ENCODE measurements around the gene ZMAT5. TPM values are rescaled to one million over a fixed set of nuclear protein-coding genes. Genes with fewer than 3 reads are reported as not detected.

ZMAT5 gene
- total and polyA plus RNA-seq, 9 of the 15 experiments (the other 6 are each of a cell fraction or from before 2014, with no cell fraction given): 2.0 to 25.2 (median 11.9) TPM

DNA sequence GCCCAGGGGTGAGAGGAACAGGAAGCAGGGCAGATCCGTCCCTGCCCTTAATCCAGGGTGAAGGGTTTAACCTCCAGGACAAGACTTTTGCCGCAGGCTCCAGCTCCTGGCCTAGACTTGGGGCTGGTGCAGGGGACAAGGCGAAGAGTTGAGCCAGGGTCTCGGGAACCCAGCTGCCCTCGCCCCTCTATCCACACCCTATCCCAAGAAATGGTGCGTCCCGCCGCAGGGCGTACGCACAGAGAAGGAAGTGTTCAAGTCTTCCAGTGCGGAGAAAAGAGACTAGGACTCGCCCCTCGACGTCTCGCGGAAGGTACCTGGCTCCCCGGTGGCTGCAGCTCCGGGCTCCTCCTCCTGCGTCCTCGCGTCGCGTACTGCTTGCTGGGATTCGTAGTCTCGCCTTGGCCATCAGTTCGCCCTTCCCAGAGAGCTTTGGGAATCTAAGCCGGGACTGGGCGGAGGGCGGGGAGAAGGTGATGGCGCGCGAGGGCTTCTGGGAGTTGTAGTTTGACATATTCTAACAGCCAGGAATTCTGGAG is at the start of gene ZMAT5 (continued):
- TF ChIP-seq CGGBP1 (CRISPR knock-in tag; IDR thresholded peaks at IDR 0.05): no peak
- TF ChIP-seq SMARCB1 (IDR thresholded peaks at IDR 0.05; ENCODE audit: insufficient read length, low read depth): no peak
- TF ChIP-seq SMARCC2 (IDR thresholded peaks at IDR 0.05; ENCODE audit: low read depth): no peak
- TF ChIP-seq ZNF766 (CRISPR knock-in tag; conservative IDR thresholded peaks at IDR 0.05): peak; percentile 89
- TF ChIP-seq, protein P1, sequence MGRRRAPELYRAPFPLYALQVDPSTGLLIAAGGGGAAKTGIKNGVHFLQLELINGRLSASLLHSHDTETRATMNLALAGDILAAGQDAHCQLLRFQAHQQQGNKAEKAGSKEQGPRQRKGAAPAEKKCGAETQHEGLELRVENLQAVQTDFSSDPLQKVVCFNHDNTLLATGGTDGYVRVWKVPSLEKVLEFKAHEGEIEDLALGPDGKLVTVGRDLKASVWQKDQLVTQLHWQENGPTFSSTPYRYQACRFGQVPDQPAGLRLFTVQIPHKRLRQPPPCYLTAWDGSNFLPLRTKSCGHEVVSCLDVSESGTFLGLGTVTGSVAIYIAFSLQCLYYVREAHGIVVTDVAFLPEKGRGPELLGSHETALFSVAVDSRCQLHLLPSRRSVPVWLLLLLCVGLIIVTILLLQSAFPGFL (CRISPR knock-in tag; IDR thresholded peaks at IDR 0.05): no peak
- no peak for TF ChIP-seq HDAC6 (IDR thresholded peaks at IDR 0.05; ENCODE audit: low read depth, low read length)
- TF ChIP-seq BRF1 (IDR thresholded peaks at IDR 0.05; ENCODE audit: borderline replicate concordance, extremely low read depth, insufficient read length): no peak
- TF ChIP-seq MXI1 (IDR thresholded peaks at IDR 0.05; ENCODE audit: low read depth, low read length): no peak
- TF ChIP-seq MTA1 (IDR thresholded peaks at IDR 0.05; ENCODE audit: borderline replicate concordance): no peak

DNA sequence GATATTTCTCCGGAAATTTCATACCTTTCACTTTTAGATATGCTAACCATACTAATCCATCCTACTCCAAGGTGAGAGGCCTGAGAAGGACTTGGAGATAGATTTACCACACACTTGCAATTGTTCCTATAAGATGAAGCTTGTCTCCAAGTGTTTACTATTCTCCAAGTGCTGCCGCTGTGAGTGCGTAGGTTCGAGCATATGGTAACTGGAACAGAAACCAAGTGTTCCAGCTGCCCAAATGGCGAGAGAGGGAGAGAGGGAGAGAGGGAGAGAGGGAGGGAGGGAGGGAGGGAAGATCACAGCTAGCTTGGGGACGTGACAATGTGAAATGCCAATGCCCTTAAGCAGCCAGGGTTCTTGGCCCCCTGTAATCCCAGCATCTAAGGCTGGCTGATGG is 49.7 kb upstream of the ZMAT5 start:
- intact Hi-C loops (cut with micrococcal nuclease): no loop called here
- WGBS (ENCODE audit: insufficient coverage, low coverage, missing lambda C conversion rate): 86% methylated on average over 1 of the region's 6 CpGs
- peaks cover 4% of the 10 kb centered on the region for H3K9me1 ChIP-seq (ENCODE audit: control insufficient read depth, insufficient read depth, low read length)
- H3K4me2 ChIP-seq (ENCODE audit: insufficient read depth, low read length): no peak overlapping the region
- H2AFZ ChIP-seq (ENCODE audit: low read depth, low read length): no peak overlapping the region
- no peak overlapping the region for H3K9ac ChIP-seq (ENCODE audit: insufficient read depth in 1 of 2, low read depth in 2 of 2, low read length in 2 of 2)
- no TSS peak for BruUV-seq (replicated peaks)
- no peaks in the 10 kb centered on the region for H3K9me3 ChIP-seq (replicated peaks; ENCODE audit: control insufficient read depth, insufficient read depth, low read depth, low read length)
- H3K27ac ChIP-seq (ENCODE audit: extremely low read depth, low read depth, low read length): no peak overlapping the region
- no peak for ATAC-seq
- DNase-seq (ENCODE audit: extremely low read depth in 1 of 4, low spot score in 3 of 4): no peak
- FAIRE-seq: no peak
- H3K36me3 ChIP-seq (ENCODE audit: control insufficient read depth, insufficient read depth, low read length): peaks cover 76% of the 10 kb centered on the region; the same call in 2 of the 3 replicates
- CTCF ChIA-PET (ENCODE audit: low intra/inter-chr PET ratio): no interaction called here
- H4K20me1 ChIP-seq (replicated peaks; ENCODE audit: control insufficient read depth, insufficient read depth, low read length): peaks cover 5% of the 10 kb centered on the region
- POLR2A ChIA-PET: interaction anchor here (0.6 kb wide), 1 partner anchor 241 kb away, joined by 3 read pairs; no protein-coding TSS in a partner anchor
- TF ChIP-seq PML (IDR thresholded peaks at IDR 0.05; ENCODE audit: low read length): no peak
- TF ChIP-seq IRF2 (CRISPR knock-in tag; IDR thresholded peaks at IDR 0.05): no peak
- TF ChIP-seq CC2D1A (IDR thresholded peaks at IDR 0.05): no peak
- TF ChIP-seq ARHGAP35 (IDR thresholded peaks at IDR 0.05; ENCODE audit: partially characterized antibody): no peak
- peaks cover 0 to 5% of the 10 kb centered on the region in 2 experiments; a peak in 3 of 5 replicates for H3K4me1 ChIP-seq (replicated peaks in 1 of 2; ENCODE audit: control insufficient read depth in 2 of 2, insufficient read depth in 2 of 2, low read length in 2 of 2)
- in situ Hi-C loops (cut with MboI): loop anchor here (10.0 kb wide), 1 partner anchor 188 kb away; no protein-coding TSS in a partner anchor
- H3K27me3 ChIP-seq (ENCODE audit: control insufficient read depth in 2 of 2, insufficient read depth in 2 of 2, low read length in 2 of 2): no peaks in the 10 kb centered on the region
- H3K79me2 ChIP-seq (ENCODE audit: control insufficient read depth, insufficient read depth, low read length): no peaks in the 10 kb centered on the region
- no peak overlapping the region for H3K4me3 ChIP-seq
